Stomach smooth muscle (tissue), 2 donors: Measurements from ENCODE around the gene TAS2R60.
"Not testable (repeated sequence)": the region's sequence is repeated elsewhere in the genome, so short reads cannot be mapped to it uniquely, and the experiment has no call there.

ENCODE experiments used
- H3K27ac ChIP-seq: one replicate; pipeline ENCODE4 v1.7.0; 2013; ENCODE audit warnings: mild to moderate bottlenecking, low read length, inconsistent platforms
- H3K27me3 ChIP-seq, 2 donors: one replicate each; pipeline ENCODE4 v1.7.0; 2013; ENCODE audit warnings: low read length in 2 of 2; ENCODE audit not compliant: insufficient read depth in 2 of 2, control insufficient read depth in 1 of 2
- H3K36me3 ChIP-seq, 2 donors: one replicate each; pipeline ENCODE4 v1.7.0; 2013; ENCODE audit warnings: low read length in 2 of 2; ENCODE audit not compliant: control insufficient read depth in 2 of 2, insufficient read depth in 2 of 2
- H3K4me1 ChIP-seq: one replicate; pipeline ENCODE4 v1.7.0; 2013; ENCODE audit warnings: low read length; ENCODE audit not compliant: control insufficient read depth, insufficient read depth
- H3K4me3 ChIP-seq, 2 donors: one replicate each; pipeline ENCODE4 v1.7.0; 2013; ENCODE audit warnings: low read length in 2 of 2
- H3K9ac ChIP-seq, 2 donors: one replicate each; pipeline ENCODE4 v1.7.0; 2013; ENCODE audit warnings: low read length in 2 of 2, mild to moderate bottlenecking in 1 of 2
- H3K9me3 ChIP-seq, 2 donors: one replicate each; pipeline ENCODE4 v1.7.0; 2013; ENCODE audit warnings: low read length in 2 of 2; ENCODE audit not compliant: control insufficient read depth in 2 of 2
- donor health status: healthy.
- donor health status: Pancreatic carcinoma.

Gene TAS2R60

DNA sequence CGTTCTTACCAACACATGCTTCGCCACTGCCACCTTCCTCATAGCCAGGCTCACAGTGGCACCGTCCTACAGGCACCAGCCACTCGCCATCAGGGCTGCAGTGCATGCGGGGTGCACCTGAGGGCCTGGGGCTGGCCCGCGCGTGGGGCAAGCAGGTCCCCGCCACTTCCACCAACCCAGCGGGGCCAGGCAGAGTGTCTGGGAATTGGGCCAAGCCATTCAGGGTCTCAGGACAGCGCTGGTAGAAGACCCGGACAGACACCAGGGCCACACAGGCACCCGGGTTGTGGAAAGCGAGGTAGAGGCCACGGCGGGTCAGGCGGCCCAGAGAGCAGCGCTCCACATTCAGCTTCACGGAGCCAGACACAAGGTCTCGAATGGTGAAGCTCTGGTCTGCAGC, 43.6 kb upstream of the TAS2R60 start:
- Histone ChIP-seq H3K9ac (no peak overlapping the region), H3K4me1 (peaks cover 9% of the 10 kb centered on the region), H3K27me3 (no peaks in the 10 kb centered on the region), H3K4me3 (no peak overlapping the region), H3K9me3 (no peaks in the 10 kb centered on the region), H3K36me3 (peaks cover 0 to 3% of the 10 kb centered on the region in 2 donors), H3K27ac (no peak overlapping the region)

DNA sequence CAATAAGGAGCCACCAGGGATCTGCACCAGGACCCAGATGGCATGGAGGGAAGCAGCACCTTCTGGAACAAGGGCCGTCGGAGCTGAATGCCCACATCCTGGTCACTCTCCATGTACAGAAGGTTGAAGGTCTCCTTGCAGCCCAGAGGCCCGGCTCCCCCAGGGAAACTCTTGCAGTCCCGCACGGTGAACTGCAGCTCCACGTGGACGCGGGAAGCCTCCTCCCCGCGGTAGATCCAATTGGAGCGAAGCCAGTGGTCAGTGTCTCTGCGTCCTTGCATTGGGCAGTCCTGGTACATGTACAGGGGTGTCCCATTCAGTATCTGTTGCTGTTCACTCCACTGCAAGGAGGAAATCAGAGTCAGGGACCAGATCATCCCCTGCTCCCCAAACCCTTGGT, 42.0 kb upstream of the TAS2R60 start:
- H3K9ac ChIP-seq, result no peak overlapping the region

DNA sequence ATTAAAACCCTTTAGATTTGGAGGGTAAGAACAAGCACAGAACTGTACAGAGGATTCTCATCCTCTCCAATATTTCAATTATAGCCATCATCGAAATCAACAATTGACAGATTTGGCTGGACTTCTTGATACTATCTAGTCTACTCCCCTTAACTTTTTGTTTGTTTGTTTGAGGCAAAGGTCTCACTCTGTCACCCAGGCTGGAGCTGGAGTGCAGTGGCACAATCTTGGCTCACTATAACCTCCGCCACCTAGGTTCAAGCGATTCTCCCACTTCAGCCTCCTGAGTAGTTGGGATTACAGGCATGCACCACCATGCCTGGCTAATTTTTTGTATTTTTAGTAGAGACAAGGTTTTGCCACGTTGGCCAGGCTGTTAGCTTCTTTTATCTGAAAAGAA, 41.0 kb upstream of the TAS2R60 start:
- H3K36me3 ChIP-seq, H3K4me3 ChIP-seq, H3K4me1 ChIP-seq, H3K9me3 ChIP-seq, H3K9ac ChIP-seq, H3K27me3 ChIP-seq, H3K27ac ChIP-seq: not testable (repeated sequence)

More for the DNA sequence above, 42.0 kb upstream of the TAS2R60 start:
- no peak overlapping the region for H3K4me3 ChIP-seq
- H3K9me3 ChIP-seq, result no peaks in the 10 kb centered on the region
- no peaks in the 10 kb centered on the region for H3K4me1 ChIP-seq
- peaks cover 0 to 2% of the 10 kb centered on the region in 2 donors for H3K36me3 ChIP-seq
- no peaks in the 10 kb centered on the region for H3K27me3 ChIP-seq
- H3K27ac ChIP-seq, result no peak overlapping the region

DNA sequence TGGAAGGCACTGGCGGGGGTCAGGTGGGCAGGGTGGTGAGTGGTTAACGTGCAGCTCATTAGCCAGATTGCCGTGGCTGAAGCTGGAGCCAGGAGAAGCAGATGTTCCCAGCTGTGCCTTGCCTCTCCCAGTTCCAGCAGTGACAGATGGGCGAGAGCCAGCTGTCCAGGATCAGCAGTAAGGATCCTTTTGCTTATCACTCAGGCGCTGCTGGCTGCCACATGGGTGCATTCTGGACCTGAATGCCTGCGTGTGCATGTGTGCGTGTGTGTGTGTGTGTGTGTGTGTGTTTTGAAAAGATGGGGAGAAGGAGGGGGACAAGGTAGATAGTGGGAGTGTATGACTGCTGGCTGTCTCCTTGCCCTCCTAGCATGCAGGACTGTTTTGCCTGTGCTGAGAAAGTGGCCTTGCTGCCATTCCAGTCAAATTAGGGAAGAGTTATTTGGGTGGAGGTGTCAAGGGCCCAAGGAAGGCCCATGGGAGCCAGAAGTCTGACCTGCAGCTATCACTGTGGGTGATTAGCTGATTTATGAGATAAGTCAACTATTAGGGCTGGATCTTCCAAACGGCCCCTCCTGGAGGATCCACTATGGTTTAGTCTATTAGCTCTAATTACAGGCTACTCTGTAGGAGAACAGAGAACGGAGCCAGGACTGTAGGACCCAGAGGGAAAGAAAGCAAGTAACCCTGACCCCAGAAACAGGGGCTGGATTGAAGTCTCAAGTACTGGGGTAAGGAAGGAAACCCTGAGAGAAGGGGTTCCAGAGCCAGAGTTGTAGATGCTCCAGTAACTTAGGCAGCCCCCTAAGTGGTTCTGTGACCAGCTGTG, 37.9 kb upstream of the TAS2R60 start:
- no peak overlapping the region for H3K27ac ChIP-seq
- H3K4me1 ChIP-seq, result peaks cover 8% of the 10 kb centered on the region

DNA sequence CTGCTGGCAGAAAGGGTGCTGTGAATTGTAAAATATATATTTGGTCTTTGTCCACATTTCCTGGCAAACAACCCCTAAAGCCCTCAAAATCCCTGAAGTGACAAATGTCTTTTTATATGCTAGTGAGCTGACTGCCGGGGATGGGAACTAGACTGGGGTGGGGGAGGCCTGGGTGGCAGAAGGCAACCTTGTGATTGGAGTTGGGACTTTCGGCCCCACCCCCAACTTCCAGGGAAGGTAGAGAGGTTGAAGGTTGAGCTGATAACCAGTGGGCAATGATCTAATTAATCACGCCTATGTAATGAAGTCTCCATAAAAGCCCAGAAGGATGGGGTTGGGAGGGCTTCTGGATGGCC, 37.3 kb upstream of the TAS2R60 start:
- Histone ChIP-seq H3K9me3 (no peaks in the 10 kb centered on the region), H3K9ac (no peak overlapping the region), H3K27me3 (no peaks in the 10 kb centered on the region), H3K4me1 (peaks cover 12% of the 10 kb centered on the region), H3K36me3 (no peaks in the 10 kb centered on the region), H3K27ac (no peak overlapping the region), H3K4me3 (no peak overlapping the region)

More for the DNA sequence above, 37.9 kb upstream of the TAS2R60 start:
- H3K9ac ChIP-seq, result no peak overlapping the region
- no peaks in the 10 kb centered on the region for H3K27me3 ChIP-seq
- no peak overlapping the region for H3K4me3 ChIP-seq
- H3K9me3 ChIP-seq, result no peaks in the 10 kb centered on the region
- H3K36me3 ChIP-seq, result no peaks in the 10 kb centered on the region

DNA sequence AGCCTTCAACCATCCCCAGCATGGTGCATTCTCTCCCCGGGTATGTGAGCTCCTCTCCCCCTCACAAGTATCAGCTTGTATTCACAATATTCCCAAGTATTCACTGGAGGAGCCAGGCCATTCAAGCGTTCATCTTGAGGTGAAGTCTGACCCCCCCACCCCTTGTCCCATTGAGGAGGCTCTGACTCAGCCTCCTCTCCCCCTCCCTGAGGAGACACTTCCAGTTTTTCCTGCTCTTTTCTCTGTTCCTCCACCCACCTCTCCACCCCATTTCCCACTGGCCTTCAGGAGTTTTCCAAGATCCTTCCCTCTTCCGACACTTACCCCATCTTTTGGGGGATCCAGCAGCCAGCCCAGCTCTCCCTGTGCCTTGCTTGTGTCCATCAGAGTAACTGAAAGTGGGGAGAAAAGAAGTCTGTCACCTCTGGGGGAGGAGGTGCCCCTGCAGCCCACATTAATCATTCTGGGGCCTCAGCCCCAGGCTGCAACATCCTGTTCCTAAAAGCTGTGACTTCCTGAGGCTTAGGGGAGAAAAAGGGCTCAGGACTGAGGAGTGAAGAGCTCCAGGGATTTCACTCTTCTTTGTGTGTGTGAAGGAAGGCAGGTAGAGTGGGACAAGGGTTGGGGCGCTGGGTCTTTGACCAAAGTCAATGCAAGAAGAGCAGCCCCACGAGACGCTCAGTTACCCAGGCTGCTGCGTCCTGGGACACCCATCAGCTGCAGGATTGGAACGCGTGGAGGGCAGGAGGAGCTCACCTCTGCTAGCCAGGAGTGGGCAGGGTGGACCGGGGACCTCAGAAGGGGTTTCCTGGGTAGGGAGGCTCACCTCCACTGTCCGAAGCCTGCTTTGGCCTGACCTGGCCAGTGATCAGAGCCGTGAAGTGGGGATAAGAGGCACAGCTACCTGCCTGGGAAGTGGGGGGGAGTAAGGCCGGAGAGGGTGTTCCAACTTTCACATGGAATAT, 35.7 kb upstream of the TAS2R60 start:
- Histone ChIP-seq H3K9me3 (no peaks in the 10 kb centered on the region), H3K27me3 (no peaks in the 10 kb centered on the region), H3K9ac (no peak overlapping the region), H3K36me3 (no peaks in the 10 kb centered on the region), H3K27ac (no peak overlapping the region), H3K4me3 (no peak overlapping the region), H3K4me1 (peaks cover 12% of the 10 kb centered on the region)

DNA sequence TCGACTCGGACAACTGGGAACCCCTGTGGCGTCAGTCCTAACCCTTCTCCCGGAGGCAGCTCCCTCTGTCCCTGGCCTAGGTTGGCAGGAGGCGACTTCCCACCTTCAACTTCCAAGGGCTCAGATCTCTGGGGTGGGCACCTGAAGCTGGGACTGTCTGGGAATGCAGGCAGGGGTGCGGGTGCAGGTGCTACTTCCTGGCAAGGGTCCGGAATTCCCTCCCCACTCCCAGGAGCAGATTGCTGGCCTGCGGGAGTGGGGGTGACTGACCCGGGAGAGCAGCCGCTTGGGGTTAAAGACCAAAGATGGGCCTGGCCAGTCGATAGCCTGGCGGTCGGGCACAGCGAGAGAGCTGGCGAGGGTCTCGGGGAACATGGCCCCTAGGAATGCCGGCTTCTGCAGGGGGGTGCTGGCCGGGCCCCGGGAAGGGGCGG, 35.0 kb upstream of the TAS2R60 start:
- no peaks in the 10 kb centered on the region for H3K36me3 ChIP-seq
- H3K9ac ChIP-seq, result no peak overlapping the region
- H3K4me1 ChIP-seq, result peaks cover 12% of the 10 kb centered on the region
- H3K9me3 ChIP-seq, result no peaks in the 10 kb centered on the region
- no peak overlapping the region for H3K4me3 ChIP-seq
- no peak overlapping the region for H3K27ac ChIP-seq
- H3K27me3 ChIP-seq, result no peaks in the 10 kb centered on the region

DNA sequence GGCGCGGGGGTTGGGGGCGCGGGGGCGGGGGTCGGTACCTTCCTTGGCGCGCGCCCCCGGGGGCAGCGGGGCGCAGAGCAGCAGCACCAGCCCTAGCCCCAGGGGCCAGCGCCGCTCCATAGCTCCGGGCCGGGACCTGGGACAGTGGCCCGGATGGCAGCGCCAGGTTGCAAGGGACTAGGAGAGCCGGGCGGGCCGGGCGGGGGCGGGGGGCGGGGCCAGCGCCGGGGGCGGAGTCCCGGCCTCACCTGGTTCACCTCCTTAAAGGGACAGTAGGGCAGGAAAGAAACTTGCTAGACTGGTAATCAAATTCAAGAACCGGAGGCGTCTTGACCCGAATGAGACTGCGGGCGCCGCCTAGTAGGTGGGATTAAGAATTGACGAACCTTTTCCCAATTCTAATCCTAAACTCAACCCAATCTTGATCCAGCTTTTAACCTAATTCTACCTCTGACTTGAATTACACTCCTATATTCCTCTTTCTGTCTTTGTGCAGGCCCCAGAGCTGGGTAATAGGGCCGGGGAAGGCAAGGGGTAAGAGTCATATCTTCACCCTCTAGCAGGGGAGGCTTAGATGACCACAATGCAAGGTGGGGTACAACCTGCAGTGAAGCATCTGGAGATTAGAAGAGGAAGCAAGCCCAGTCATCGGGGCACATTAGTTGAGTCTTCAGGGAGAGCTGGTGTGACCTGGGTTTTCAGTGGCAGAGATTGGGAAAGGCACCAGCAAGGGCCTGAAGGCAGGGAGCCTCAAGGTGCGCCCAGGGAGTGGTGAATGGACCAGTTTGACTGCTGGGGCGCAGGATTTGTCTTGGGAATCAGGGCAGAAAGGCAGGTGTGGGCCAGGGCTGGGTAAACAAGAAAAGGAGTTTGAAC, 34.3 kb upstream of the TAS2R60 start, which contains the start of gene EPHA1:
Gene EPHA1 (minus strand): TSS at position 171 of the 876 bp plus-strand sequence. CDS start 51 bp downstream, at position 120.
- Histone ChIP-seq H3K9ac (no peak within 1 kb of the TSS), H3K36me3 (no peaks in the 10 kb centered on the region), H3K9me3 (no peaks in the 10 kb centered on the region), H3K4me1 (peaks cover 12% of the 10 kb centered on the region), H3K27ac (no peak within 1 kb of the TSS), H3K4me3 (no peak within 1 kb of the TSS), H3K27me3 (no peaks in the 10 kb centered on the region)

DNA sequence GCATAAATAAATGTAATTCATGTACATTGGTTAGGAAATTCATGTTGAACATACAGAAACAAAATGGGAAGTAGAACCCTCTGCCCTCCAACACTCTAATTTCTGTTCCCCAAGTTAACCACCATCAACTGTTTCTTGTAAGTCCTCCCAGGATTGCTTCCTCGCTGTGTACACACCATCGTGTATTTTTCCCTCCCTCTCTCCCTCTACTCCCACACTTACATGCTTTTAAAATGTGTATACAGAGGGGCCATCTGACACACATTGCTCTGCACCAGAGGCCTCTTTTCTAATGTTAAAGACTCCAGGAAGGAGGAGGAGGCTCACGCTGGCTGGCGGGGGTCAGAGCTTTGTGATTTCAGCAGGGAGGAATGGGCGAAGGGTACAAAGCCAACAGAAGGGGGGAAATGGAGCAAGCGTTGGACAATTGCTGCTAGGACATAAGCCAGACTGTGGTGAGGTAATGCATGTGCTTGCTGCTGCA, 32.7 kb upstream of the TAS2R60 start:
- H3K4me3 ChIP-seq, result no peak overlapping the region
- H3K36me3 ChIP-seq, result no peaks in the 10 kb centered on the region
- H3K4me1 ChIP-seq, result peaks cover 12% of the 10 kb centered on the region
- no peaks in the 10 kb centered on the region for H3K27me3 ChIP-seq
- H3K9ac ChIP-seq, result no peak overlapping the region
- H3K9me3 ChIP-seq, result no peaks in the 10 kb centered on the region
- no peak overlapping the region for H3K27ac ChIP-seq
